A673 (cell line): Measurements from ENCODE around the gene U2SURP.
A peak's percentile ranks its signal among the peaks of the same experiment; 100 is the strongest.

Experiments used
- CTCF ChIP-seq: fragments of 300-800, 200-600 bp; sonication (generic); conservative IDR thresholded peaks from 2 replicates; pipeline ENCODE4 v1.5.1; 2017; ENCODE audit warnings: low read depth, mild to moderate bottlenecking, antibody characterized with exemption, low read length, moderate library complexity, mixed read lengths
- EZH2 ChIP-seq: fragments of 200-600 bp; sonication (generic); IDR thresholded peaks from 2 replicates; pipeline ENCODE4 v1.6.1; 2017; ENCODE audit warnings: borderline replicate concordance, low read depth, mild to moderate bottlenecking, mixed read lengths, antibody characterized with exemption, low read length; ENCODE audit not compliant: poor library complexity, severe bottlenecking

- TF ChIP-seq CTCF (peak; percentile 51), EZH2 (no peak)
These were observed 39.0 kb downstream of the U2SURP start for GRCh38 chr3:143040261-143040879.
